Astrocyte (in vitro differentiated cells and primary cell): Measurements from ENCODE around the gene CAVIN2.

Experiments
- EZH2 ChIP-seq: IDR thresholded peaks from 2 replicates; pipeline ENCODE4 v1.6.1; 2012; ENCODE audit warnings: mild to moderate bottlenecking, low read length, inconsistent platforms; ENCODE audit not compliant: insufficient read depth
- TF ChIP-seq, protein P1 (sequence below): IDR thresholded peaks from 2 replicates; pipeline ENCODE4 v1.5.1; 2011; ENCODE audit warnings: low read depth, mild to moderate bottlenecking, inconsistent platforms, low read length, moderate library complexity; ENCODE audit not compliant: insufficient read depth

DNA sequence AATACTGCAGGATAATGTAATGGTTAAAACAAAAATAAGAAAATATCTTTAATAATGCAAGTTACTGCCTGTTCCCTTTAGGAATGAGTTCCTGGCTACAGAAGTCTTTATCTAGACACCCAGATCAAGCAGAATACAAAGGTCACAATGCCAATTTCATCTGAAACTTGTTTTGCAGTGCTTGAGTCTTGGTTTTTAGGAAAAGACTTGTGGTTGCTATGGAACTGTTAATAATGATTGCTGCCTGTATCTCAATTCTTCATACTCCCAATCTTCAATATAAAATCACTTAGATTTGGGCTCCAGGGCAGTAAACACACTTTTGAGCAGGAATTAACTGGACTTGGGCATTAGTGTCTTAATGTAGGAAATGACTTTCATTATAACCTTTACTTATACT is 14.2 kb downstream of the CAVIN2 start:
- TF ChIP-seq, protein P1, sequence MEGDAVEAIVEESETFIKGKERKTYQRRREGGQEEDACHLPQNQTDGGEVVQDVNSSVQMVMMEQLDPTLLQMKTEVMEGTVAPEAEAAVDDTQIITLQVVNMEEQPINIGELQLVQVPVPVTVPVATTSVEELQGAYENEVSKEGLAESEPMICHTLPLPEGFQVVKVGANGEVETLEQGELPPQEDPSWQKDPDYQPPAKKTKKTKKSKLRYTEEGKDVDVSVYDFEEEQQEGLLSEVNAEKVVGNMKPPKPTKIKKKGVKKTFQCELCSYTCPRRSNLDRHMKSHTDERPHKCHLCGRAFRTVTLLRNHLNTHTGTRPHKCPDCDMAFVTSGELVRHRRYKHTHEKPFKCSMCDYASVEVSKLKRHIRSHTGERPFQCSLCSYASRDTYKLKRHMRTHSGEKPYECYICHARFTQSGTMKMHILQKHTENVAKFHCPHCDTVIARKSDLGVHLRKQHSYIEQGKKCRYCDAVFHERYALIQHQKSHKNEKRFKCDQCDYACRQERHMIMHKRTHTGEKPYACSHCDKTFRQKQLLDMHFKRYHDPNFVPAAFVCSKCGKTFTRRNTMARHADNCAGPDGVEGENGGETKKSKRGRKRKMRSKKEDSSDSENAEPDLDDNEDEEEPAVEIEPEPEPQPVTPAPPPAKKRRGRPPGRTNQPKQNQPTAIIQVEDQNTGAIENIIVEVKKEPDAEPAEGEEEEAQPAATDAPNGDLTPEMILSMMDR: no peak
- no peak for TF ChIP-seq EZH2
